OCI-LY1 (cell line): ENCODE measurements around the gene PALD1.

ENCODE experiments used
- CTCF ChIP-seq: fragments of 200-600 bp; sonication (generic), shearing (Covaris generic); IDR thresholded peaks from 2 replicates; pipeline ENCODE4 v1.5.1; 2017; ENCODE audit warnings: mild to moderate bottlenecking, antibody characterized with exemption, low read length, moderate library complexity, mixed read lengths
- EZH2 ChIP-seq: fragments of 200-600 bp; sonication (generic), shearing (Covaris generic); IDR thresholded peaks from 2 replicates; pipeline ENCODE4 v1.8.0; 2017; ENCODE audit warnings: borderline replicate concordance, mixed run types, mild to moderate bottlenecking, antibody characterized with exemption, low read length, moderate library complexity, mixed read lengths

GRCh38 chr10:70576803-70577517, 98.4 kb downstream of the PALD1 start:
- no peak for TF ChIP-seq CTCF
- no peak for TF ChIP-seq EZH2
